ENCODE results near the gene ABTB1.
"Not testable (repeated sequence)": the region's sequence is repeated elsewhere in the genome, so short reads cannot be mapped to it uniquely, and the experiment has no call there.

ABTB1 gene

GRCh38 chr3:127654374-127654773 lies 18.4 kb upstream of the ABTB1 start:
- TF ChIP-seq ZIC2 (tag by site-specific recombination; IDR thresholded peaks at IDR 0.05) (peak; percentile 20; the same call in 1 of the 2 replicates), SALL2 (tag by site-specific recombination; IDR thresholded peaks at IDR 0.05; ENCODE audit: borderline replicate concordance) (no peak), REST (tag by site-specific recombination; IDR thresholded peaks at IDR 0.05) (no peak)
- POLR2A ChIA-PET: no interaction called here
- Histone ChIP-seq H3K9me3 (ENCODE audit: control insufficient read depth, insufficient read depth, low read depth, low read length) (no peaks in the 10 kb centered on the region), H3K27ac (ENCODE audit: extremely low read depth, low read depth, low read length) (no peak overlapping the region), H3K4me3 (ENCODE audit: low read depth, low read length) (no peak overlapping the region), H3K36me3 (ENCODE audit: control insufficient read depth in 2 of 2, insufficient read depth in 1 of 2, low read length in 2 of 2) (peaks cover 0 to 5% of the 10 kb centered on the region in 2 experiments; a peak in 1 of 3 replicates), H3K4me1 (ENCODE audit: control insufficient read depth, insufficient read depth, low read length) (no peaks in the 10 kb centered on the region)
- CTCF ChIA-PET: interaction anchor here (0.6 kb wide), 1 partner anchor 18 kb away, joined by 3 read pairs; no protein-coding TSS in a partner anchor

- CTCF ChIA-PET: interaction anchor here (0.6 kb wide), 1 partner anchor 17 kb away, joined by 3 read pairs; no protein-coding TSS in a partner anchor
- H3K4me1 ChIP-seq (ENCODE audit: control insufficient read depth, insufficient read depth, low read length); H3K36me3 ChIP-seq (ENCODE audit: control insufficient read depth in 2 of 2, insufficient read depth in 1 of 2, low read length in 2 of 2); H3K9me3 ChIP-seq (ENCODE audit: control insufficient read depth, insufficient read depth, low read depth, low read length); H3K27ac ChIP-seq (ENCODE audit: extremely low read depth, low read depth, low read length); H3K4me3 ChIP-seq (ENCODE audit: low read depth, low read length); POLR2A ChIA-PET: not testable (repeated sequence)
- peak; percentile 63 for TF ChIP-seq GLIS1 (tag by site-specific recombination; IDR thresholded peaks at IDR 0.05)
- peak; percentile 82 for TF ChIP-seq ZNF449 (tag by site-specific recombination; IDR thresholded peaks at IDR 0.05)
These were observed 17.8 kb upstream of the ABTB1 start for GRCh38 chr3:127654993-127655392.

GRCh38 chr3:127655641-127656040 lies 17.1 kb upstream of the ABTB1 start:
- peaks cover 0 to 10% of the 10 kb centered on the region in 2 experiments; a peak in 1 of 3 replicates for H3K36me3 ChIP-seq (ENCODE audit: control insufficient read depth in 2 of 2, insufficient read depth in 1 of 2, low read length in 2 of 2)
- no peak overlapping the region for H3K4me3 ChIP-seq (ENCODE audit: low read depth, low read length)
- CTCF ChIA-PET: interaction anchor here (0.9 kb wide), 1 partner anchor 356 kb away, joined by 3 read pairs; no protein-coding TSS in a partner anchor
- H3K9me3 ChIP-seq (ENCODE audit: control insufficient read depth, insufficient read depth, low read depth, low read length): no peaks in the 10 kb centered on the region
- no peak for TF ChIP-seq ZNF549 (tag by site-specific recombination; IDR thresholded peaks at IDR 0.05)
- TF ChIP-seq ZNF211 (tag by site-specific recombination; IDR thresholded peaks at IDR 0.05; ENCODE audit: low read depth): no peak
- TF ChIP-seq PRDM1 (tag by site-specific recombination; IDR thresholded peaks at IDR 0.05): peak; percentile 16; the same call in 1 of the 2 replicates
- TF ChIP-seq ZFP41 (tag by site-specific recombination; IDR thresholded peaks at IDR 0.05; ENCODE audit: borderline replicate concordance): no peak
- no peak overlapping the region for H3K27ac ChIP-seq (ENCODE audit: extremely low read depth, low read depth, low read length)
- POLR2A ChIA-PET: interaction anchor here (0.6 kb wide), 1 partner anchor 188 kb away, joined by 3 read pairs; no protein-coding TSS in a partner anchor
- H3K4me1 ChIP-seq (ENCODE audit: control insufficient read depth, insufficient read depth, low read length): no peaks in the 10 kb centered on the region

GRCh38 chr3:127656906-127657305 lies 15.8 kb upstream of the ABTB1 start:
- CTCF ChIA-PET: no interaction called here
- no peaks in the 10 kb centered on the region for H3K9me3 ChIP-seq (ENCODE audit: control insufficient read depth, insufficient read depth, low read depth, low read length)
- no peak overlapping the region for H3K27ac ChIP-seq (ENCODE audit: extremely low read depth, low read depth, low read length)
- H3K4me3 ChIP-seq (ENCODE audit: low read depth, low read length): no peak overlapping the region
- no peaks in the 10 kb centered on the region for H3K4me1 ChIP-seq (ENCODE audit: control insufficient read depth, insufficient read depth, low read length)
- POLR2A ChIA-PET: no interaction called here
- no peak for TF ChIP-seq ZNF830 (tag by site-specific recombination; IDR thresholded peaks at IDR 0.05; ENCODE audit: low read depth)
- no peak for TF ChIP-seq ZNF660 (tag by site-specific recombination; IDR thresholded peaks at IDR 0.05)
- TF ChIP-seq ZNF248 (tag by site-specific recombination; IDR thresholded peaks at IDR 0.05): no peak
- no peak for TF ChIP-seq PATZ1 (tag by site-specific recombination; IDR thresholded peaks at IDR 0.05)
- peaks cover 0 to 17% of the 10 kb centered on the region in 2 experiments; a peak in 1 of 3 replicates for H3K36me3 ChIP-seq (ENCODE audit: control insufficient read depth in 2 of 2, insufficient read depth in 1 of 2, low read length in 2 of 2)

All from HEK293 (cell line).